GM12864 (cell line): Measurements from ENCODE around the gene RPUSD3.
A peak's percentile ranks its signal among the peaks of the same experiment; 100 is the strongest.

Experiments used
- DNase-seq: peaks from one replicate; pipeline ENCODE4 v3.0.0-alpha.2; 2011; ENCODE audit warnings: low read depth
- H3K4me3 ChIP-seq: 2 replicates; pipeline ENCODE4 v1.5.1; 2011; ENCODE audit warnings: mild to moderate bottlenecking, low read depth, low read length, control low read depth
- TF ChIP-seq, protein P1 (sequence below): IDR thresholded peaks from 2 replicates; pipeline ENCODE4 v1.5.1; 2011; ENCODE audit warnings: low read depth, mild to moderate bottlenecking, moderate library complexity, low read length, control low read depth, inconsistent platforms; ENCODE audit errors: missing control alignments

The RPUSD3 gene

DNA sequence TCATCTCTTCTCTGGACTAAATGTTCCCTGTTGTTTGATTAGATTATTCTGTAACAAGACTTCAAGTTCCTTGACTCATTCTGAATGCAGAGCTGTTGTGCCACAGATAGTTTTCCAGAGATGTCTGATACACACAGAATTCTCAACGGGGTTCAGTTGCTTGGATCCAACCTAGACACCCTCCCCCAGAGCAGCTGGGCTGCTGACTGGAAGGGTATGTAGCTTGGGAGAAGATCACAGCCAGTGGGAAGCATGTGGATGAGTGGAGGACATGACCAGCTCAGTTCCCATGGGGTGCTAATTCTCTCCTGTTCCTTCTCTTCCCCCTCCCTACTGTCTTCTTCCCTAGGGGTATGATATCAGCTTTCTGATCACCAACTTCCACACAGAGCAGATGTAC lies 40.3 kb downstream of the RPUSD3 start:
- TF ChIP-seq, protein P1, sequence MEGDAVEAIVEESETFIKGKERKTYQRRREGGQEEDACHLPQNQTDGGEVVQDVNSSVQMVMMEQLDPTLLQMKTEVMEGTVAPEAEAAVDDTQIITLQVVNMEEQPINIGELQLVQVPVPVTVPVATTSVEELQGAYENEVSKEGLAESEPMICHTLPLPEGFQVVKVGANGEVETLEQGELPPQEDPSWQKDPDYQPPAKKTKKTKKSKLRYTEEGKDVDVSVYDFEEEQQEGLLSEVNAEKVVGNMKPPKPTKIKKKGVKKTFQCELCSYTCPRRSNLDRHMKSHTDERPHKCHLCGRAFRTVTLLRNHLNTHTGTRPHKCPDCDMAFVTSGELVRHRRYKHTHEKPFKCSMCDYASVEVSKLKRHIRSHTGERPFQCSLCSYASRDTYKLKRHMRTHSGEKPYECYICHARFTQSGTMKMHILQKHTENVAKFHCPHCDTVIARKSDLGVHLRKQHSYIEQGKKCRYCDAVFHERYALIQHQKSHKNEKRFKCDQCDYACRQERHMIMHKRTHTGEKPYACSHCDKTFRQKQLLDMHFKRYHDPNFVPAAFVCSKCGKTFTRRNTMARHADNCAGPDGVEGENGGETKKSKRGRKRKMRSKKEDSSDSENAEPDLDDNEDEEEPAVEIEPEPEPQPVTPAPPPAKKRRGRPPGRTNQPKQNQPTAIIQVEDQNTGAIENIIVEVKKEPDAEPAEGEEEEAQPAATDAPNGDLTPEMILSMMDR: no peak
- no peak overlapping the region for H3K4me3 ChIP-seq

DNA sequence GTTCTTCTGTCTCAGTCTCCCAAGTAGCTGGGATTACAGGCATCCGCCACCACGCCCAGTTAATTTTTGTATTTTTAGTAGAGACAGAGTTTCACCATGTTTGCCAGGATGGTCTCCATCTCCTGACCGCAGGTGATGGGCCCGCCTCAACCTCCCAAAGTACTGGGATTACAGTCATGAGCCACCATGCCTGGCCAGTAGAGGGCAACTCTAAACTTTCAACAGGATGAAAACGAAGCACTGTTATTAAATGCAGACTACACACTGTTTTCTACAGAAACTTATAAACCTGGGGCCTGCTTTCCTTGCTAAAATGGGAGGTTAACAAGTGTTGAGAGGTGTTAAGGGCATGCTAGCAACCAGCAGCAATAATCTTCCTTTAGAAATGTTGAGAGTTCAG lies 43.3 kb downstream of the RPUSD3 start:
- H3K4me3 ChIP-seq: no peak overlapping the region
- TF ChIP-seq, protein P1: peak; percentile 36
- no peak for DNase-seq

More for the DNA sequence above, 40.3 kb downstream of the RPUSD3 start:
- DNase-seq: no peak

DNA sequence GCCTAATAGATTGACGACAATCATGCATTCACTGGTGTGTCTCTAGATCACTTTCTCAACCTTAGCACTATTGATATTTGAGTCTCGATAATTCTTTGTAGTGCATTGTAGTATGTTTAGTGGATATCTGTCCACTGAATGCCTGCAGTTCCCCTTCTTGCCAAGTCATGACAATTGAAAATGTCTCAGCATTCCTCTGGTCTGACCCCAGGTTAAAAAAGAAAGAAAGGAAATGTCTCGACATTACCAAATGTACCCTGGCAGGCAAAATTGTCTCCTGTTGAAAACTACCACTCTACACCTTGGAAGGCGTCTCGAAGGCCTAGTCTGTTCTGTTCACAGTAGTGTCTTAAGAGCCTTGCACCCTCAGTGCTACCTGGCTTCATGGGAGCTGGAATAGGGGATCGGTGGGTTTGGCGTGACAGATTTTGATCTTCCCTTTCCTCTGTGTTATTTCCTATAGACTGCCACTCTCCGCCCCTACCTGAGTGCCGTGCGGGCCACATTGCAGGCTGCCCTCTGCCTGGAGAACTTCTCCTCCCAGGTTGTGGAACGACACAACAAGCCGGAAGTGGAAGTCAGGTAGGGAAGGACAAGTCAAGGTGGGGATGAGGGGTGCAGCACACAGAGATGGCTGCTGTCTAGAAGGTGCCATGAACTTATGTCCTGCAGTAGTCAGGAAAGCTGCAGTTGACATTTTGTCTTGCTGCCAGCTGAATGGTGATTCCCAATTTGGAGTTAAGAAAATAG lies 46.4 kb downstream of the RPUSD3 start:
- no peak for DNase-seq
- no peak overlapping the region for H3K4me3 ChIP-seq
- TF ChIP-seq, protein P1: no peak

DNA sequence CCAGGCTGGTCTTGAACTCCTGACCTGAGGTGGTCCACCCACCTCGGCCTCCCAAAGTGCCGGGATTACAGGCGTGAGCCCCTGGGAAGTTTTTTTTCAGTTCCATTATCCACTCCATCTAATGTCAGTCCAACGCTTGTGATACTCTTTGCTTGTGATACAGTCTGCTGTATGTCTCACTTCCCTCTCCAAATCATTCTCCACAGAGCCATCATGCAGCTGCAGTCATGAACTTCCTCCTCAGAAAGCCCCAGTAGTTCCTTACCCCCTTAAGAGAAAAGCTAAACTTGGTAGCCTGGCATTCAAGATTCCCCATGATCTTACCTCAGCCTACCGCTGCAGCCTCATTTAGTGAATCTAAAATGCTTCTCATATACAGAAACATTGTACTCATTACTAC lies 48.6 kb downstream of the RPUSD3 start:
- no peak for DNase-seq
- no peak overlapping the region; the same call in 1 of the 2 replicates for H3K4me3 ChIP-seq
- TF ChIP-seq, protein P1: no peak

DNA sequence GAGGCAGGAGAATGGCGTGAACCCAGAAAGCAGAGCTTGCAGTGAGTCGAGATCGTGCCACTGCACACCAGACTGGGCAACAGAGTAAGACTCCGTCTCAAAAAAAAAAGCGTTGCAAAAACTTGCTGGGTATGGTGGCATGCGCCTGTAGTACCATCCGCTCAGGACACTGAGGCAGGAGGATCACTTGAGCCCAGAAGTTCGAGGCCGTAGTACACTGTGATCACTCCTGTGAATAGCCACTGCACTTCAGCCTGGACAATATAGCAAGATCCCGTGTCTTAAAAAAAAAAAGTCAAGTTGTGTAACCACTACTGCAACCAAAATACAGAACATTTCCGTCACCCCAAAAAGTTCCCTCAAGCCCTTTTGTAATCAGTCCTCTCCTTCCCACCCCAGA lies 49.4 kb downstream of the RPUSD3 start:
- peak overlapping the region; percentile 64 for H3K4me3 ChIP-seq
- TF ChIP-seq, protein P1: no peak
- no peak for DNase-seq

DNA sequence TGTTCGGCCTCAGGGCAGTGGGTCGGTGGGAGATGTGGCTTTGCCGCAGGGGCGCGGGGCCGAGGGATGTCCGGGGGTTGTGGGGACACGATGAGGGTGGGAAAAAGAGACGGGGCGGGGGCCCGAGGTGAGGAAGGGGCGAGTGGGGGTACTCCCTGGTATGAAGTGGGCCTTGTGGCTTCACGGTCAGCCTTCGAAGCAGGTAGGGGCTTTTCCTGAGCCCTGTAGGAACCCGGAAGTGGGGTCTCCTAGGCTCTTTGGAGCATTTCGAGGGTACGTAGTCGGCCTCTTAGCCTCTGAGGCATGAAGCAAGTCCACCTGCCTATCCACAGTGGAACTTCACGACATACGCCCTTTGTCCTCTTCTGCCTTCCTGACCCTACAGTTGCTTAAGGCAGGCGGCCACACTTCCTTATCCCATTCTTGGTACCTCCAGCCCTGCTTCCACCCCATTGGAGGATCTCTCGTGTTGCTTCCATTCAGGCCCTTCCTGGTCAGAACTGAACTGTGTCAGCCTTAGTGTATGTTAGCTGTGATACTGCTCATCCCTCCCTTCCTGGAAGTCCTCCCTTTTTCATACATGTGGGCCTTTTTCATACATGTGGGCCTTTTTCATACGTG lies 50.5 kb downstream of the RPUSD3 start:
- TF ChIP-seq, protein P1: no peak
- no peak for DNase-seq
- H3K4me3 ChIP-seq: peak overlapping the region; percentile 64
